Stomach smooth muscle (tissue), 2 donors: ENCODE data around the gene E2F8.
"Not testable (repeated sequence)": the region's sequence is repeated elsewhere in the genome, so short reads cannot be mapped to it uniquely, and the experiment has no call there.

Experiments
- H3K27ac ChIP-seq: one replicate; pipeline ENCODE4 v1.7.0; 2013; ENCODE audit warnings: mild to moderate bottlenecking, low read length, inconsistent platforms
- H3K27me3 ChIP-seq, 2 donors: one replicate each; pipeline ENCODE4 v1.7.0; 2013; ENCODE audit warnings: low read length in 2 of 2; ENCODE audit not compliant: insufficient read depth in 2 of 2, control insufficient read depth in 1 of 2
- H3K36me3 ChIP-seq, 2 donors: one replicate each; pipeline ENCODE4 v1.7.0; 2013; ENCODE audit warnings: low read length in 2 of 2; ENCODE audit not compliant: control insufficient read depth in 2 of 2, insufficient read depth in 2 of 2
- H3K4me1 ChIP-seq: one replicate; pipeline ENCODE4 v1.7.0; 2013; ENCODE audit warnings: low read length; ENCODE audit not compliant: control insufficient read depth, insufficient read depth
- H3K4me3 ChIP-seq, 2 donors: one replicate each; pipeline ENCODE4 v1.7.0; 2013; ENCODE audit warnings: low read length in 2 of 2
- H3K9ac ChIP-seq, 2 donors: one replicate each; pipeline ENCODE4 v1.7.0; 2013; ENCODE audit warnings: low read length in 2 of 2, mild to moderate bottlenecking in 1 of 2
- H3K9me3 ChIP-seq, 2 donors: one replicate each; pipeline ENCODE4 v1.7.0; 2013; ENCODE audit warnings: low read length in 2 of 2; ENCODE audit not compliant: control insufficient read depth in 2 of 2
- donor health status: healthy.
- donor health status: Pancreatic carcinoma.

E2F8 gene

GRCh38 chr11:19276859-19277808 lies 36.4 kb upstream of the E2F8 start:
- Histone ChIP-seq H3K36me3 (no peaks in the 10 kb centered on the region), H3K27me3 (peaks cover 0 to 2% of the 10 kb centered on the region in 2 donors), H3K4me1 (no peaks in the 10 kb centered on the region), H3K4me3 (no peak overlapping the region), H3K27ac (no peak overlapping the region), H3K9me3 (no peaks in the 10 kb centered on the region), H3K9ac (no peak overlapping the region)

GRCh38 chr11:19275496-19275895 lies 34.8 kb upstream of the E2F8 start:
- Histone ChIP-seq H3K4me1 (no peaks in the 10 kb centered on the region), H3K4me3 (no peak overlapping the region), H3K9ac (no peak overlapping the region), H3K36me3 (no peaks in the 10 kb centered on the region), H3K27me3 (peaks cover 0 to 2% of the 10 kb centered on the region in 2 donors), H3K9me3 (no peaks in the 10 kb centered on the region), H3K27ac (no peak overlapping the region)

GRCh38 chr11:19273219-19273618 lies 32.5 kb upstream of the E2F8 start:
- not testable (repeated sequence) for H3K36me3 ChIP-seq, H3K9ac ChIP-seq, H3K4me1 ChIP-seq, H3K4me3 ChIP-seq, H3K27ac ChIP-seq, H3K9me3 ChIP-seq, H3K27me3 ChIP-seq

GRCh38 chr11:19268909-19269308 lies 28.2 kb upstream of the E2F8 start:
- H3K4me1 ChIP-seq: no peaks in the 10 kb centered on the region
- H3K27ac ChIP-seq: no peak overlapping the region
- H3K9me3 ChIP-seq: no peaks in the 10 kb centered on the region
- no peaks in the 10 kb centered on the region for H3K36me3 ChIP-seq
- no peak overlapping the region for H3K4me3 ChIP-seq
- H3K9ac ChIP-seq: no peak overlapping the region
- peaks cover 6 to 9% of the 10 kb centered on the region in 2 donors for H3K27me3 ChIP-seq

DNA sequence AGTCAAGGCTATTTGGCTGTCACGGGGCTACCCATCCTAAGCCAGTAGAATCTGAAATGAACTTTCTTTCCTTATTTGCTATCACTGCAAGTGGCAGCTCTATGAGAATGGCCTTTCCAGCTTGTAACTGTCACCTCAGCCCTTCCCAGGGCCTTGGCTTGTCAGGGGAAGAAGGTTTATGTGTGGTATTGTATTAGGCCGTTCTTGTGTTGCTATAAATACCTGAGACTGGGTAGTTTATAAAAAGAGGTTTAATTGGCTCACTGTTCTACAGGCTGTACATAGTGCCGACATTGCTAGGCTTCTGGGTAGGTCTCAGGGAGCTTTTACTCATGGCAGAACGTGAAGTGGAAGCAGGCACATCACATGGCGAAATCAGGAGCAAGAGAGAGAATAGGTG lies 26.8 kb upstream of the E2F8 start:
- no peak overlapping the region for H3K27ac ChIP-seq
- no peak overlapping the region for H3K4me3 ChIP-seq
- no peak overlapping the region for H3K9ac ChIP-seq
- no peaks in the 10 kb centered on the region for H3K36me3 ChIP-seq
- no peaks in the 10 kb centered on the region for H3K4me1 ChIP-seq
- H3K9me3 ChIP-seq: no peaks in the 10 kb centered on the region
- peaks cover 6 to 10% of the 10 kb centered on the region in 2 donors for H3K27me3 ChIP-seq

- H3K27ac ChIP-seq: no peak overlapping the region
- H3K4me3 ChIP-seq: no peak overlapping the region
- no peaks in the 10 kb centered on the region for H3K36me3 ChIP-seq
- peaks cover 2 to 4% of the 10 kb centered on the region in 2 donors for H3K27me3 ChIP-seq
- no peak overlapping the region for H3K9ac ChIP-seq
- no peaks in the 10 kb centered on the region for H3K9me3 ChIP-seq
- no peaks in the 10 kb centered on the region for H3K4me1 ChIP-seq
Observed at GRCh38 chr11:19263333-19263732, 22.6 kb upstream of the E2F8 start.

DNA sequence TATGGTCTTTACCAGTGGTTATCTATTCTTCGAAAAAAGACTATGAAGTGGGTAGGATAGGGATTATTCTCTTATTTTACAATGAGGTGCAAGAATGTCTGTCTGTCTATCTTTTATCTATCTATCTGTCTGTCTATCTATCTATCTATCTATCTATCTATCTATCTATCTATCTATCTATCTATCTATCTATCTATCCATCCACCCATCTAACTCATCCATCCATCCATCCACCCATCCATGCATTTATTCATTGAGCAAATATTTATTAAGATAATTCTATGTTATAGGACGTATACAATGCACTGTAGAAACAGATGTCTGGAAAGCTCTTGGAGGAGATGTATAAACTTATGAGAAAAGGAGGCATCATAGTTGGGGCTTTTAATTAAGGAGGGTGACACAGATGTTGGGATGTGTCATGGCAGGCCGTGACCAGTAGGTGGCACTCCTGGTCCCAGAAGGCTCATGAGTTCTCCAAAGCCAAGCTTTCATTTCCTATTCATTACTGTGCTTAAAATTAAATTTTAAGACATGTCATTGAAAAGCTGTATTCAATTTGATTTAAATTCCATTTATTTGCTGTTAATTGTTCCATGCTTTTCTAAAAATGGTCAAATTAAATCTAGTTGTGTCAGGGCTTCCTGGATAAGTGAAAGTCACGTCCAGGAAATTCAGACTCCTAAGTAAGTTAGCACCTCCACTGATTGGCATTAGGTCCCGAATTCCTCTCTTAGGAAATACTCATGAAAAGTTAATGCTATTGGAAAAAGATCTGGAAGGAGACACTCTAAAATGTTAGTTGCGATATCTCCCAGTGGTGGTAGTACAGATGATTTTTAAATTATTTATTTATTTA lies 19.0 kb upstream of the E2F8 start:
- Histone ChIP-seq H3K27ac (no peak overlapping the region), H3K4me3 (no peak overlapping the region)

DNA sequence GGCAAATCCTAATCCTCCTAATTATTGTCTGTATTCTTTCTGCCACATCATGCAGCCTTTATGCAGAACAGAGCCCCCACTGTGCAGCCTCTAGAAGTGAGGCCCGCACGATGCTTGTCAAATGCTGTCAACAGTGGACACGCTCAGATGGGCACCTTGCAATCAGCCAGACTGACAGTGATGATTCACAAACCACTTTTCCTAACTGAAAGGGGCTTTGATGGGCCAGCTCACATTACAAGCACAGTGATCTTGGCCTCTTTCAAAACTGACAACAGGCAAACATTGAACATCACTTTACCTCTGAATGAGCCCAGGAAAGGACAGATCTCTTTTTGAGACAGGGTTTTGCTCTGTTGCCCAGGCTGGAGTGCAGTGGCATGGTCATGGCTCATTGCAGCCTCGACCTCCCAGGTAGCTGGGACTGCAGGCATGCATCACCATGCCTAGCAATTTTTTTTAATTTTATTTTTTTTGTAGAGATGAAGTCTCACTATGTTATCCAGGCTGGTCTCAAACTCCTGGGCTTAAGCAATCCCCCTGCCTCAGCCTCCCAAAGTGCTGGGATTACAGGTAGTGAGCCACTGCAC lies 18.0 kb upstream of the E2F8 start:
- Histone ChIP-seq H3K4me1 (no peaks in the 10 kb centered on the region), H3K4me3 (no peak overlapping the region), H3K9ac (no peak overlapping the region), H3K36me3 (no peaks in the 10 kb centered on the region), H3K27me3 (peaks cover 2 to 4% of the 10 kb centered on the region in 2 donors), H3K9me3 (no peaks in the 10 kb centered on the region), H3K27ac (no peak overlapping the region)

More for the DNA sequence above, 19.0 kb upstream of the E2F8 start:
- Histone ChIP-seq H3K4me1 (no peaks in the 10 kb centered on the region), H3K9ac (no peak overlapping the region), H3K9me3 (no peaks in the 10 kb centered on the region), H3K36me3 (no peaks in the 10 kb centered on the region), H3K27me3 (peaks cover 3% of the 10 kb centered on the region in 2 donors)

DNA sequence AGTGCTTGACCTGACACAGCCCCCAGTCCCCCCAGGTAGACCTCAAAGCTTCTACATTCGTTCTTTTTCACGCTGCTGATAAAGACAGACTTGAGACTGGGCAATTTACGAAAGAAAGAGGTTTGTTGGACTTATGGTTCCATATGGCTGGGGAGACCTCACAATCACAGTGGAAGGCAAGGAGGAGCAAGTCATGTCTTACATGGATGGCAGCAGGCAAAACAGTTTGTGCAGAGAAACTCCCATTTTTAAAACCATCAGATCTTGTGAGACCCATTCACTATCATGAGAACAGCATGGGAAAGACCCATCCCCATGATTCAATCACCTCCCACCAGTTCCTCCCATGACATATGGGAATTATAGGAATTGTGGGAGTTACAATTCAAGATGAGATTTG lies 13.7 kb upstream of the E2F8 start:
- not testable (repeated sequence) for H3K4me1 ChIP-seq, H3K9ac ChIP-seq, H3K9me3 ChIP-seq, H3K36me3 ChIP-seq, H3K4me3 ChIP-seq, H3K27me3 ChIP-seq, H3K27ac ChIP-seq

DNA sequence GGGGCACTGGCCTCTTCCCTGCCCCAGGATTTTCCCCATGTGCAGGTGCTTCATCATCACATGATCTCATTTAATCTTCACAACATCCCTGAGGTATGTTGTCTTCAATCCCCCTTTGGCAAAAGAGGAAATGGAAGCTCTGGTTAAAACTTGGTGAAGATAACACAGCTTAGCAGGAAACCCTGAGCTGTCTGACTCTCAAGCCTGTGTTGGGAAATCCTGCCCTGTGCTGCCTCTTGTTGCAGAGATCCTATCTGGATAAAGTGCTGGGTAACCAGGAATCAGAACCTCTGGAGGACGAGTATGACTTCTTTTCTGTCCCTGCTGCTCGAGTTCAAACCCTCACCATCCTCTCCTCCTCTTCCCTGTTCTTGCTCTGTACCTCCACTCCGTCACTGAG lies 13.1 kb upstream of the E2F8 start:
- H3K4me1 ChIP-seq: no peaks in the 10 kb centered on the region

More for the DNA sequence above, 13.1 kb upstream of the E2F8 start:
- Histone ChIP-seq H3K9ac (no peak overlapping the region), H3K27me3 (peaks cover 2 to 4% of the 10 kb centered on the region in 2 donors), H3K9me3 (no peaks in the 10 kb centered on the region), H3K4me3 (no peak overlapping the region), H3K27ac (no peak overlapping the region), H3K36me3 (no peaks in the 10 kb centered on the region)
